SW 1271 (cell line): ENCODE data around the gene HYCC1.

Source experiments
- DNase-seq, 2 experiments: peaks; one replicate each; lab custom pipeline; 2025; lab: John Stamatoyannopoulos, UW

Gene HYCC1

GRCh38 chr7:23016345-23017253 lies 2.7 kb upstream of the HYCC1 start:
- no peak for DNase-seq

DNA sequence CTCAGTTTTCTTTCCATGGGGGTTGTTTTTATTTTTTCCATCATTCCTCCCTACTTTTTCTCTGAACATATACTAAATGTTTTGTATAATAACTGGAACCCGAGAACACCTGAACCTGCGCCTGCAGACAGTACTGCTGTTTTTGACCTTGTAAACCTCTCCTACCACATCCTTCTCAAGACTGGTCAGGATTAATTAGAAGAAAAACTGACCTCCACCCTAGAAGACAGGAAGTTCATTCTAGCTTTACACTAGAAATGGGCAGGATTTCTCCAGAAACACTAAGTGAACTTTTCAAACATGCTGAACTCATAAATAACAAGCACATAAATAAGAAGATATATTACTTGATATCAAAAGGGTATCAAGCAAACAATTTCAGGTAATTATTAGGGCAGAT lies 751 bp upstream of the HYCC1 start:
- no peak for DNase-seq

- peak; percentile 13 to 15 for DNase-seq
Measured at GRCh38 chr7:23012908-23013714, 819 bp downstream of the HYCC1 start.

DNA sequence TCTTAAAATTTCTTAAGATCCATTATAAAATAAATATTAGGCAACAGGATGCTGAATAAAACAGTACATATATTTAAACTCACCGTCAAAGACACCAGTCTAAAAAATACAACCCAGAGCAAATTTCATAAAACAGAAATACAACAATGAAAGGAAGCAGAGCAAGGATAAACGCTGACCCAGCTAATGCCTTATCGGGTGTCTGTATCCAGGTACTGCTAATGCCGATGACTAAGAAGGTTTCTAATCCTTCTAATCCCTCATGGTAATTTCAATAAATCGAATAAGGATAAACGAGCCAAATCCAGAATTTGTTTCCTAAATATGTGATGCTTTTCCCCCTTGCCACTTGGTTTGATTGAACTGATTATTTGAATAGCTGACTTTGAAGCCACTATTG lies 1.7 kb downstream of the HYCC1 start:
- DNase-seq, result no peak

DNA sequence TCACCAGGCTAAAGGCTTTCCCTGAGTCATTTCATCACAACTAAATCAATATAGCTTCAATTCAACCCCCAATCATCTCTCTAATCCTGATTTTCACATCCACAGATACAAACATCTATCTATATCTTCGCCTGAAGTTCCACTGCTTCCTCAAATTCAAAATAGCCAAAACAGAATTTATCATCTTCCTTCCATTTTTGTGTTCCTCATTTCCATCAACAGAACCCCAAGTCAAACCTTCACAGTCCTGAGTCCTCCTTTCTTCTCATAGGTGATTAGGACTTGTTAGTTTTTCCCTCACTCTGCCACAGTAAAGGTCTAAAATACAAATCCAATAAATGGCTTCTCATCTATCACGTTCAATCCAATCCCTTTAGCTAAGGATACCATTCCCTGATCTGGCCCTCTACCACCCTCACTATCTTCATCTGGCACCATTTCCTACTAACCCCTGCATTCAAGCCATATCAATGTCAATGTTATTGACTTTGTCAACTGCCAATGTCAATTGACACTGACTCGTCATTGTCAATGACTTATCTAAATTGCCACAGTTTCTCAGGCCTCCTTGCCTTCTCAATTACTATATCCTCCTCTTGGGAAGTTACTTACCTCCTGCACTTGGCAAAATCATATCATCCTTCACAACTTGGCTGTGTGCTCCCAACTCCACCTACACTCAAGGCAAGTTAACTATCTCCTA lies 2.6 kb downstream of the HYCC1 start:
- DNase-seq, result no peak

GRCh38 chr7:23009303-23009702 lies 4.6 kb downstream of the HYCC1 start:
- DNase-seq, result no peak

DNA sequence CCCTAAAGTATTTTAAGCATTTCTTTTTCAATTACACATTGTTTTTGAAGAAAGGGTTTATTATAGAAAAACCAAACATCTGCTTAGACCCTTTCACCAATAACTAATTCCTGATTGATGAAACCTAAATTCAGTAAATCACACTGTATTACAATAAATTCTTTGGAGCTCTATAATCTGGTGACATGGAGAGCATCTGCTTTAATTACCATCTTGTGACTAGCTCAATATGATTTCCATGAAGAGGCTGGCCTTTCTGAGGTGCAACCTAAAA lies 9.7 kb downstream of the HYCC1 start:
- DNase-seq, result no peak

GRCh38 chr7:23003505-23004246 lies 10.3 kb downstream of the HYCC1 start:
- no peak for DNase-seq

- no peak for DNase-seq
Measured at GRCh38 chr7:23002698-23003097, 11.2 kb downstream of the HYCC1 start.

DNA sequence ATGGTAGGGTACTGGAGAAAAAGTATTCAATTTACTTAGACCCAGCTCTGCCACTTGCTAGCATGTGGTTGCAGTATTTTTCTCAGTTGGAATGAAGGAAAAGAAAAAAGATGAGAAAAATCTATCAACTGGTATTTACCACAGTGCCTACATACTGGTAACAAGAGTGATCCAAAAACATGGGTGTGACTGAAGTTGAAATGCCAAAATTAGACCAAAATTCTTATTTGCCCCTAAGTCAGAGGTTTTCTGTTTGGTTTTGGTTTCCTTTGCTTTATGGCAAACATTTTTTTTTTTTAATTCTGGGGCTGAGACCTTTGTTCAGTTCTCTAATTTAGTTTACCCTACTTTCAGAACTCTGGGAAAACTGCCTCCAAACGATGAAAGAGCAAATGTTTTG lies 12.3 kb downstream of the HYCC1 start:
- DNase-seq, result no peak

DNA sequence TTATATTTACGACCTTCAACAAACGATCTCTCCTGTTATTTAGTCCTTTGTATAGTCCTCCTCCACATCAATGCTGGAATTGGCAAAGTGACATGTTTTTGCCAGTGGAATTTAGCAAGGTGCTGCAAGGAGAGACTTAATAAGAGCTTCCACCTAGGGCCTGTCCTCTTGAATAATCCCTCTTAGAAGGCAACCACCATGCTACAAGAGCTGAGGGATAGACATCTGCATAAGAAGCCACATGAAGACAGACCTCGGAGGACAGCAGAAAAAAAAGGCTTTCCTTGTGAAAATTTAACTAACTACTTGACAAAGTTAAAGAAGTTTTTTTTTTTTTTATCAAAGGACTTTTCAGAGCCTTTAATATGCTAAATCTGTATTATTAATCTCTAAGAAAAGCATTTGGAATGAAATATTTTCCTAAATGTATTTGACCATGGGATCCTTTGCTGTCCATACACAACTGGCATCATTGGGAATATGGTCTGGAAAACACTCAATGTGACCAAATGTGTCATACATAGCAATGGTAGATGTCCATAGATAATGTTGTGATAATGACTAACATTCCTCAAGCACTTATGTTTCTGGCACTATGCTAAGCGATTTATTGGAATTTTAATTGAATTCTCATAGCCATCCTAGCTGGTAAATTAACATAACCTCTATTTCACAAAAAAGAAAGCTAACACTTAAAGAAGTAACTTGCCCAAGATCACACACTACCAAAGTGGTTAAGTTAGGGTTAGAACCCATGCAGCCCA lies 13.2 kb downstream of the HYCC1 start:
- no peak for DNase-seq

DNA sequence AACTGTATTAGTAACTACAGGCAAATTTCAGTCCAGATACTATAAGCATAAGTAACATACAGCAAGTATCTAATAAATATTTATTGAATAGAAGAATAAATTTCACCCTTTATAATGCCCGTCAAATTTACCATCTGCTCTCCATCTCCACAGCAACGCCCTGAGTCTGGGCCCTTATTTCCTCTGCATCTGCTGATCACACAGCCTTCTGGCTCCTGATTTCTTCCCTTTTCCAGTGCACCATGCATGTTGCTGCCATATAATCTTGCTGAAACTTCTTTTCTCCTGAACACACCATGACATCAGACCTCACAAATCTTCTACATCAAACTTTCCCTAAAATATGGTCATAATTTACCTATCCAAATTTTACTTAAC lies 15.4 kb downstream of the HYCC1 start:
- DNase-seq, result no peak

GRCh38 chr7:22997871-22998518 lies 15.9 kb downstream of the HYCC1 start:
- DNase-seq, result no peak

DNA sequence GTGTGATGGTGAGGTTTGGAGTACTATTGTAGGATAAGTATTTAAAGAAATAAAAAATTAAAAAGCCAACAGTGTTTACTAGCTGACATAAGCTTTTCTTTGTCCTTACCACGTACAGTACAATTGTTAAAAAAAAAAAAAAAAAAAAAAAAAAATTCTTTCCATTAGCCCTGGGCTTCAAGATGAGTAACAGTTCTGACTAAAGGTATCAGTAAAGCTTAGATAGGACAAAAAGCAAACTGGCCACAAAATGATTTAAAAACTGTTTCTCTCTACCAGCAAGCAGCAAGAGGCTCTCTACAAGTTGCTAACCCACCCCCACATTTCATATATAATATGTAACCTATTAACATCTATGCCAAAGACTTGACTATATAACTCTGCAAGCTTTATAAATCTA lies 17.5 kb downstream of the HYCC1 start:
- no peak for DNase-seq

GRCh38 chr7:22995011-22995410 lies 18.9 kb downstream of the HYCC1 start:
- no peak for DNase-seq

DNA sequence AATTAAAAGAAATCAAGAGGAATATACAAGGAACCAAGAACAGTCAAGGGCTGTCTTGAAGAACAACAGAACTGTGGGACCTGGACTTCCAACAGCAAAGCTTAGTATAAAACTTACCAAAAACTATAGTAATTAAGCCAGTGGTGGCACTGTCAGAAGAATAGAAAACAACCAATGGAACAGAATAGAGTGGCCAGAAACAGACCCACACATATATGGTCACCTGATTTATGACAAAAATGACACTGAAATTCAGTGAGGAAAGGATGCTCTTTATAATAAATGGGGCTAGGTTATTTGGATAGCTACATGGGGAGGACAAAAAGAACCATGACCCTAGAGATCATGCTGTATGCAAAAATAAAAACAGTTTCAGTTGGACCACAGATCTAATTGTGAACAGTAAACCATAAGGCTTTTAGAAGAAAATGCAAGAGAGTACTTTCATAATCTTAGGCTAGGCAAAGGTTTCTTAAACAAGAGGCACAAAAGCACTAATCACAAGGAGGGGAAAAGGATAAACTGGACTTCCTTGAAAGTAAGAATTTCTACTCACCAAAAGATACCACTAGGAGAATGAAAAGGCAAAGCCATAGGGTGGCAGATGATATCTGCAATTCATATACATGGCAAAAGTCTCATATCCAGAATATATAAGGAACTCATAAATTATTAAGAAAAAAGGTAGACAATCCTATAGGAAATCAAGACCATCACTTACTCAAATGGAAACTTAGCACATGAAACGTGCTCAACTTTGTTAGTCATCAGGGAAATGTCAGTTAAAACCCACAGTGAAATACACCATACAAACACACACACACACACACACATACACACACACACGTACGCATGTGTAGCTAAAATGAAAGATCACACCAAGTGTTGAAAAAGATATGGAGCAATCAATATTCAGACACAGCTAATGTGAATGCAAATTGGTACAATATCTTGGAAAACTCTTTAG lies 20.8 kb downstream of the HYCC1 start:
- no peak for DNase-seq

DNA sequence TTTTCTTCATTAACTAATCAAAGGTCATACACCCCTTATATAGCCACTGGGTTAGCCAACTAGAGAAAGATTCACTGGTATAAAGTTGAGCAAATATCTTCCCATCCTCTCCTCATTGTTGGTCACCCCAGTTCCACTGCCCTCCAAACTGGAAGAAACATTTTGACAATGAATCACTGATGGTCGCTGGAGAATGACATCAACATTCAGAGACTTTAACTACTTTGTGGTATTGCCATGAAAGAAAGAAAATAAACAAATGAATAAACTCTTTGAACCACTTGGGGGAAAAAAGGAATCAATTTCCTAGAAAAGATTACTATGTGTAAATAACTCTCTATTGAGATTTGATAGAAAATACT lies 23.4 kb downstream of the HYCC1 start:
- no peak for DNase-seq

GRCh38 chr7:22989643-22990587 lies 24.0 kb downstream of the HYCC1 start:
- no peak for DNase-seq

GRCh38 chr7:22985436-22985835 lies 28.5 kb downstream of the HYCC1 start:
- DNase-seq, result no peak
